Cardiac ventricle fibroblast (primary cell): ENCODE data around the gene PLCD4. TPM values are rescaled to one million over a fixed set of nuclear protein-coding genes. Genes with fewer than 3 reads are reported as not detected.

Experiments used
- total RNA-seq: library from RNA; depleted of rRNA; stranded (reverse); fragments of >200 nt; gene quantifications from 2 replicates; pipeline ENCODE4 v1.2.3, GENCODE V29; 2015

The PLCD4 gene
- total RNA-seq, result 2.4 and 4.0 TPM in 2 replicates

GRCh38 chr2:218607436-218608115, at the start of gene PLCD4:
Gene PLCD4, plus strand, starts transcription at chr2:218607899. Its CDS starts 7,841 bp downstream, at chr2:218615740.

DNA sequence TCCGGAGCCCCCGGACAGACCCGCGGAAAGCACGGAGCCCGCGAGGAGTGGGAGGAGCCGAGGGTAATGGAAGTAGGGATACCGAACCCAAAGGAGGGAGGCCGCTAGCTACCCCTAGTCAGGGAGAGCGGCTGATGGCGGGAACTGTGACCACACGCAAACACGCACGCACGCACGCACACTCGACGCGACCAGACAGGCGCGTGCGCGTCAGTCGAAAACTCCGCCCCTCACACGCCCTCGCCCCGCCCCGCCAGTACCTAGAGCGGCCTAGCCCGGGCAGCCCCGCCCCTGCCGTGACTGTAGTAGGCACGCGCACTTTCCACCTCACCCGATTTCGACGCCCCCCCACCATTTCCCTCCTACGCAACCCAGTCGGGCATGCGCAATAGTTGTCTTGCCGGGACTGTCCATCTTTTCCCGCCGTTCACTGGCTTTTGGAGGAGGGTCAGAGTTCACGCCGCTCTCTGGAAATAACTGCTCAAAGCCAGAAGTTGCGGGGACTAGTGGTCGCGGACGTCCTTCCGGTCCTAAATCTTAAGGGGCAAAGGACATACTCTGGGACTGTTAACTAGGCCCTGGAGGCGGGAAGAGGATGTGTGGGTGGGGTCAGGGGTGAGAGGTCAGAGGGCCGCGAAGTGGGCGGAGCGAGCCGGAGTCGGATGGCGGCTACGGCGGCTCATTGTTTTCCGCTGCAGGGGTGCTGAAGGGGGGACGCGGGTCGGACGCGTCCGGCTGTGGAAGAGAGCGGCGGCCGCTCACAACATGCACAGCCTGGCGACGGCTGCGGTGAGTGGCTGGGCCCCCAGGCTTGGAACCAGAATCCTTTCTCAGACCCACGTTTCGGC, 39.3 kb upstream of the PLCD4 start, which contains the start of the genes CNOT9 and USP37:
CNOT9 (plus strand) TSS at position 650 of the 848 bp plus-strand sequence; CDS start at position 766, 116 bp downstream.
USP37 (minus strand) TSS at position 162 of the 848 bp plus-strand sequence. CDS start 9,698 bp downstream, outside the sequence.

DNA sequence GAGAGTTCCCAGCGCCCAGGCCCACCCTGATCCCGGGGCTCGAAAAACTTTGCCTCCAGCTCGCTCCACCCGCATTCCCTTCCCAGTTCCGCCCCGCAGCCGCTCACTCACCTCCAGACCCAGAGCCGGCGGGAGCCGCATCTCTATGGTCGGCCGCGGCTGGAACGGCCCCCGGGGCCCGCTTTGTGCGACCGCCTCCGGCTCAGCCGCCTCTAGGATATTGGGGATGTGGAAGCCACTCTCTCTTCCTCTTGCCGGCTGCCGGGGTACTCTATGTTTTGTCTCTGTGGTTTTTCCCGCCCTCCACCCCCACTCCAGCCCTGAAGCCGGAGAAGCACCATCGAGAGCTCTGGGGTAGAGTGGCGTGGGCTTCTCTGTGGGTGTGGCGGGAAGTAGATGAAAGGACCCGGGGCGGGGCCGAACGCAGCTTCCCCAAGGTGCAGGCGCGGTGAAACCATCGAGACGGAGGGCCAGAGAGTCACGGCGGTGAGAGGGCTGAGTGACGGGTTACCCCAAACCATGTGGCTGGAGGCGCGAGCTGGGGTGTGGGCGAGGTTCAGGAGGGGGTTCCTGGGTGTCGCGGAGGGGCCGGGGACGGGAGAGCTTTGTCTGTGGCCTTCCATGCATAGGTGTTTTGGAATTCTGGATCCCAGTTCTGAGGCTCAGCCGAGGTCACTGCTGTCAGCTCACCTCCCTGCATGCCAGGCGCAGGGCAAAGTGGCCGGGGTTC, 51.7 kb downstream of the PLCD4 start, which contains the start of the genes BCS1L and ZNF142:
BCS1L (plus strand) TSS at position 426 of the 730 bp plus-strand sequence. CDS start 1,305 bp downstream, outside the sequence.
ZNF142 (minus strand) TSS at position 366 of the 730 bp plus-strand sequence. CDS start 3,194 bp downstream, outside the sequence.

DNA sequence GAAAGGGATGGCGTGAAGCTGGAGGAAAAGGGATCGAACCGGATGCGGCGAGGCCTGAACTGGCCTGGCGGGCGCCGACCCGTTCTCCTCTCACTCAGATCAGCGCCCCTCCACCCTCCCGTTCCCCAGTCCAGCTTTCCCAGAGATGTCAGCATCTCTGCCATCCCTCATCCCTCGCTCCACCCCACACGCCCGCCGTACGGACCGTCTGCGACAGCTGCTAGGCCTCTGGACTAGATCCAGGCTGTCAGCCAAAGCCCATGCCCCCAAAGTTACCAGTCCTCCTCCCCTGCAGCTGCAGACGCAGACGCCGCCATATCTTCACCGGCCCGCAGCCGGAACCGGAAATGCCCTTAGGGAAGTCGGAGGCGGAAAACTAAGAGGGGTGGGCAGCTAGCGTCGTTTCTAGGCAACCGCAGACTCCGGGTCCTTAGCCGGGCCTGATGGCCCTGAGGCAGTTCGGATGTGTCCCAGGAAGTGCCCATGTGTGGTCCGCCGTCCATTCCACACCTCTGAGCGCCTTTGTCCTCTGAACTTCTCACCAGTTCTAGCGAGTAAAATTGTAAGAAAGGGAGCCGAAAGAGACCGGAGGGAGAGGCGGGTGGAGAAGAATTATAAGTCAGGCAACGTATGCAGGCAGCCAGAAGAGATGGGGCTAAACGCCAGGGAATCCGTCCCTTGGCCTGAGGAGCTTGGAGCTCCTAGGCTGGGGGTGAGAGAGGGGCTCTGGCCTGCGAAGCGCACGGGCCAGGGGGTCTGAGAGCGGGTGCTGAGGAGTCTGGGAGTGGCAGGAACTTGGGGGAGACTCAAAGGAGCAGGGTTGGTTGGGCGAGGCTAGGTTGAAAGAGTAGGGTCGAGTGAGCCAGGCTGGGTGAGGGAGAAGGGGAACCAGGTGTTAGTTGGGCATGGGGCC, 64.2 kb downstream of the PLCD4 start, which contains the start of the genes RNF25 and STK36:
RNF25 (minus strand) TSS at position 349 of the 913 bp plus-strand sequence; CDS start at position 317, 32 bp downstream.
STK36 (plus strand) TSS at position 433 of the 913 bp plus-strand sequence. CDS start 744 bp downstream, outside the sequence.

Other genes starting within 250 kb of the PLCD4 start
- not detected in 2 replicates for gene SLC11A1, start 225.6 kb upstream of the PLCD4 start, total RNA-seq
- gene CTDSP1, start 208.0 kb upstream of the PLCD4 start, total RNA-seq, result 64.1 and 77.1 TPM in 2 replicates
- gene VIL1, start 188.8 kb upstream of the PLCD4 start, total RNA-seq, result not detected in 2 replicates
- 5.0 and 9.0 TPM in 2 replicates for gene USP37, start 39.5 kb upstream of the PLCD4 start, total RNA-seq
- gene CNOT9, start 39.1 kb upstream of the PLCD4 start, total RNA-seq, result 28.6 and 32.8 TPM in 2 replicates
- 11.7 and 13.9 TPM in 2 replicates for gene ZNF142, start 51.7 kb downstream of the PLCD4 start, total RNA-seq
- gene BCS1L, start 51.8 kb downstream of the PLCD4 start, total RNA-seq, result 17.4 and 21.4 TPM in 2 replicates
- gene RNF25, start 64.1 kb downstream of the PLCD4 start, total RNA-seq, result 12.5 and 15.9 TPM in 2 replicates
- 13.6 and 18.5 TPM in 2 replicates for gene STK36, start 64.2 kb downstream of the PLCD4 start, total RNA-seq
- 10.0 and 15.7 TPM in 2 replicates for gene TTLL4, start 102.9 kb downstream of the PLCD4 start, total RNA-seq
- gene CYP27A1, start 174.2 kb downstream of the PLCD4 start, total RNA-seq, result 15.7 and 15.9 TPM in 2 replicates
- gene PRKAG3, start 223.9 kb downstream of the PLCD4 start, total RNA-seq, result 0.19 TPM in 1 of 2 replicates, not detected in the other